Lower leg skin (tissue), 4 donors: Measurements from ENCODE around the gene GHR. TPM values are rescaled to one million over a fixed set of nuclear protein-coding genes. Genes with fewer than 3 reads are reported as not detected.

ENCODE experiments used
- DNase-seq, 2 donors: peaks; one replicate each; pipeline ENCODE4 v3.0.0-alpha.2; 2019; ENCODE audit warnings: low spot score in 2 of 2
- H3K4me3 ChIP-seq: fragments of 200-600 bp; sonication (generic); 2 replicates; pipeline ENCODE4 v1.5.1; 2017; ENCODE audit warnings: mild to moderate bottlenecking, low read depth; ENCODE audit not compliant: poor library complexity, severe bottlenecking
- CTCF ChIP-seq, 3 donors: fragments of 450-650 bp; IDR thresholded peaks; one replicate each; pipeline ENCODE4 v1.5.1; 2016; ENCODE audit warnings: antibody characterized with exemption in 3 of 3, mild to moderate bottlenecking in 3 of 3, moderate library complexity in 2 of 3
- POLR2A ChIP-seq, 2 donors: fragments of 450-650 bp; IDR thresholded peaks; one replicate each; pipeline ENCODE4 v1.6.1; 2016 to 2017; ENCODE audit warnings: antibody characterized with exemption in 2 of 2, mild to moderate bottlenecking in 1 of 2, moderate library complexity in 1 of 2
- WGBS, 2 donors: methylation state at CpG; one replicate each; pipeline ENCODE4 v1.1.5; 2018; 5-methylcytosine and 5-hydroxymethylcytosine counted together
- intact Hi-C: fragments of 100-400 bp; cut with DNase I; formaldehyde crosslinking; loops from one replicate; pipeline ENCODE4 v1.15.0; 2023; ENCODE audit warnings: low total_unique reads
- total RNA-seq, 4 donors: library from RNA; depleted of rRNA; stranded (reverse); fragments of >200 nt; gene quantifications; one replicate each; pipeline ENCODE4 v1.1.0, GENCODE V29; 2016

Gene GHR
- total RNA-seq, 4 donors from 2014 or later, result 10.5 to 23.1 (median 14.2) TPM

- H3K4me3 ChIP-seq, result no peak overlapping the region
- intact Hi-C loops, result no loop called here
- TF ChIP-seq CTCF (IDR thresholded peaks at IDR 0.05) (no peak), POLR2A (IDR thresholded peaks at IDR 0.05) (no peak)
- no peak for DNase-seq
- WGBS, 2 donors, result 86 to 96% methylated on average over 4 of the region's 4 CpGs
Observed at GRCh38 chr5:42597318-42597937, 174.2 kb downstream of the GHR start.

DNA sequence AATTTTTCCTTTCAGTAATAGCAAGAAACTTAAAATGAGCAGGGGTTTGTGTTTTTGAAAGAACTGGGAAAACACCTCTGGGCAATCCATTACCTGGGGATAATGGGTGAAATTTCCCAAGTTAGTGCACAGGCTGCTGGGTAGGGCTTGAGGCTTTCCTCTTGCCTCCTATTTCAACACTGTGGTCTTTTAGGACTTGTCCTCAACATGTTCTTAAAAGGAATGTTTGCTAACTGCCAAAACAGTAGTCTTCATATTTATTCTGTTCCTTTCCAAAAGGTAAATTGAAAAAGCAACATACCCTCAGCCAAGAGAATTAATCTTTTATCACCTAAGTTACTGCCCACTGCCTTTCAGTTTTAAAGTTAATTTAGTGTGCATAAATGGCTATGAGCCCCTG lies 175.1 kb downstream of the GHR start:
- no peak for DNase-seq
- TF ChIP-seq POLR2A (IDR thresholded peaks at IDR 0.05), result no peak
- TF ChIP-seq CTCF (IDR thresholded peaks at IDR 0.05), result no peak
- no peak overlapping the region for H3K4me3 ChIP-seq

GRCh38 chr5:42599106-42599505 lies 175.9 kb downstream of the GHR start:
- no peak for TF ChIP-seq CTCF (IDR thresholded peaks at IDR 0.05)
- no peak for TF ChIP-seq POLR2A (IDR thresholded peaks at IDR 0.05)
- WGBS, 2 donors, result 66 to 85% methylated on average over 3 of the region's 3 CpGs
- H3K4me3 ChIP-seq, result no peak overlapping the region
- DNase-seq, result no peak
- intact Hi-C loops, result no loop called here

More for the DNA sequence above, 175.1 kb downstream of the GHR start:
- intact Hi-C loops, result no loop called here

DNA sequence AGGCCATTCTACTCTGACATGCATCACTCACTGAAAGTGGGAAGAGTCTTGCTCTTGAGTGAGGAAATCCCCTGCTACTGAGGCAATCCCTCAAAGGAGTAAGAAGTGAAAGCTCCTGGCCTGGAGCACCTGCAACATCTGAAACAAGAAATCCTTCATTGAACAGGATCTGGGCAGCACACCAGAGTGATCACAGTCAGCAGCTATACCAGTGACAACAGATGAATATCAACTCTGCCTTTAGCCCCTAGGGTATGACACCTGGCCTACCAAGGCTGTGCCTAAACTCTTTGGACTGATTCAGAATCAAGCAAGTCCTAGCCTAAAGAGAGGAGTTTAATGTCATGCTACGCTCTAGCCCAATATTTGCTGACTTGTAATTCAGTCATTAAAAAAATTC lies 177.2 kb downstream of the GHR start:
- DNase-seq, result no peak
- H3K4me3 ChIP-seq, result no peak overlapping the region
- TF ChIP-seq CTCF (IDR thresholded peaks at IDR 0.05), result no peak
- TF ChIP-seq POLR2A (IDR thresholded peaks at IDR 0.05), result no peak
- WGBS, 2 donors, result 68 to 69% methylated on average over 1 of the region's 1 CpG
- intact Hi-C loops, result loop anchor here (10.0 kb wide), 1 partner anchor 54 kb away; no protein-coding TSS in a partner anchor

DNA sequence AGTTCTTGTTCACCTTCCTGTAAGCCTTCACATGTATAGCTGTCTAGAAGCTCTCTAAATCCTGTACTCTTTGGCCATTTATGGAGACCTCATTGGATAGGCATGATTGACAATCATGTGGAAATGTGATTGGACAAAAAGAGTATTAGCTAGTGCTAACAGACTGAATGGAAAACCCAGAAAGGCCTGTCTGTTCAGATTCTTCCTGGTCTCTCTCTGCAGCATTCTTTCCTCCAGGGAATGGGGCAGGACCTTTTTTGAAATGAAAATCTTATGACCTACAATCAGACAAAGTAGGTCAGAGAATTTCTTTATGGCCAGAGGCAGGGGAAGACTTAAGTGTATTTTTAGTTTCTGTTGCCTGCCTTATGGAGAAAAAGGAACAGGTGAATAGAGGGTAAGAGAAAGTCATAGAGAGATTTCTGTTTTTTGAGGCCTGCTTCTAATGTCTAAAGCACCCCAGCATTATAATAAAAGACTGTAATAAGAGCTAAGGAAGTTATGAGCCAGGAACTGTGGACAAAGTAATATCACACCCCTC lies 181.0 kb downstream of the GHR start:
- intact Hi-C loops, result loop anchor here (10.0 kb wide), 1 partner anchor 51 kb away; no protein-coding TSS in a partner anchor
- H3K4me3 ChIP-seq, result no peak overlapping the region
- TF ChIP-seq CTCF (IDR thresholded peaks at IDR 0.05) (no peak), POLR2A (IDR thresholded peaks at IDR 0.05) (no peak)
- DNase-seq, result no peak

DNA sequence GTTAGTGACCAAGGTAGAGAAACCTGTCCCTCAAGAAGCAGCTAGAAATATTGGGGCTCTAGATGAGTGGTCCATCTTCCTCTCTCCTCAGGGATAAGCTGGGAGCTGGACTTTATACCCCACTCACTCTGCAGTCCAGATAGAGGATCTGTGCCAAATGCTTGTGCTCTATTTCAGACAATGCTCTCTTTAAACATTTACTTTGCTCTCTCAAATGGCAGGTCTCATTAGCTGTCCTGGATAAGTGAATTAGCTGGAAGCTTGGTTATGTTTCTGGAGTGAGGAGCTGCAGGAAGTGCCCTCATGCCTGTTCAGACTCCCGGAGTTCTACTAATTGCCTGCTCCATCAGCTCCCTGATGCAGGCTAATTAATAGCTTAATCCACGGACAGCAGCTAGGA lies 182.3 kb downstream of the GHR start:
- intact Hi-C loops, result loop anchor here (10.0 kb wide), 1 partner anchor 49 kb away; no protein-coding TSS in a partner anchor

More for the DNA sequence above, 182.3 kb downstream of the GHR start:
- TF ChIP-seq CTCF (IDR thresholded peaks at IDR 0.05) (no peak), POLR2A (IDR thresholded peaks at IDR 0.05) (no peak)
- 66 to 82% methylated on average over 2 of the region's 2 CpGs for WGBS, 2 donors
- H3K4me3 ChIP-seq, result no peak overlapping the region
- no peak for DNase-seq
